H1 (cell line): ENCODE data around the gene CHD3. TPM values are rescaled to one million over a fixed set of nuclear protein-coding genes. Genes with fewer than 3 reads are reported as not detected.

ENCODE experiments used
- CTCF ChIA-PET: fragments of 300-600 bp; sonication (Branson Sonifier 250); formaldehyde crosslinking; loops from one replicate; lab custom pipeline; 2021; ENCODE audit not compliant: partially characterized antibody; lab: Charles Lee
- POLR2A ChIA-PET: fragments of 300-600 bp; sonication (Branson Sonifier 250); formaldehyde crosslinking; loops from one replicate; lab custom pipeline; 2021; ENCODE audit warnings: inconsistent platforms; ENCODE audit not compliant: partially characterized antibody; lab: Charles Lee
- DNase-seq, 2 experiments: peaks; one replicate each; pipeline versions ENCODE4 v3.0.0 to v3.0.0-alpha.2; 2010 to 2022; ENCODE audit warnings: low spot score in 2 of 2, low read depth in 1 of 2, mixed read lengths in 1 of 2
- FAIRE-seq: peaks from 2 replicates; lab custom pipeline; 2011; peaks lifted over from hg19 to GRCh38; lab: Jason Lieb, UNC
- H2AFZ ChIP-seq: 2 replicates; pipeline ENCODE4 v1.8.1; 2012; ENCODE audit warnings: low read length, inconsistent platforms
- H2AK5ac ChIP-seq: 2 replicates; pipeline ENCODE4 v1.6.1; 2013; ENCODE audit warnings: low read depth, low read length
- H2BK120ac ChIP-seq: replicated peaks from 2 replicates; pipeline ENCODE3; 2013; ENCODE audit warnings: low read depth, low read length, inconsistent platforms
- H2BK12ac ChIP-seq: 2 replicates; pipeline ENCODE4 v1.6.1; 2013; ENCODE audit warnings: low read depth, low read length
- H2BK15ac ChIP-seq: 2 replicates; pipeline ENCODE4 v1.6.1; 2013; ENCODE audit warnings: low read length
- H2BK20ac ChIP-seq: 2 replicates; pipeline ENCODE4 v1.6.1; 2013; ENCODE audit warnings: low read length
- H2BK5ac ChIP-seq: 2 replicates; pipeline ENCODE4 v1.6.1; 2013; ENCODE audit warnings: low read depth, low read length
- H3K14ac ChIP-seq: 2 replicates; pipeline ENCODE4 v1.6.1; 2013; ENCODE audit warnings: inconsistent platforms; ENCODE audit not compliant: insufficient read length
- H3K18ac ChIP-seq: 2 replicates; pipeline ENCODE4 v1.6.1; 2013; ENCODE audit warnings: low read length; ENCODE audit errors: extremely low read depth
- H3K23ac ChIP-seq: 2 replicates; pipeline ENCODE4 v1.6.1; 2013; ENCODE audit warnings: inconsistent platforms; ENCODE audit not compliant: insufficient read length
- H3K23me2 ChIP-seq: 2 replicates; pipeline ENCODE4 v1.6.1; 2013; ENCODE audit warnings: low read depth, low read length
- H3K27ac ChIP-seq: 2 replicates; pipeline ENCODE4 v1.6.1; 2011; ENCODE audit warnings: low read depth, low read length, inconsistent platforms
- H3K27me3 ChIP-seq, 4 experiments: replicated peaks in 1 of 4; 1 replicate in 1 of 4; 2 replicates in 3 of 4; pipeline versions ENCODE4 v1.6.1 to v1.8.1; 2011 to 2013; ENCODE audit warnings: low read length in 3 of 4, mild to moderate bottlenecking in 3 of 4, inconsistent platforms in 2 of 4, mixed read lengths in 2 of 4, moderate library complexity in 1 of 4; ENCODE audit not compliant: control insufficient read depth in 3 of 4, insufficient read depth in 3 of 4; ENCODE audit errors: extremely low read depth in 1 of 4
- H3K36me3 ChIP-seq, 4 experiments: 2 replicates each; pipeline versions ENCODE4 v1.6.1 to v1.8.1; 2011 to 2013; ENCODE audit warnings: mild to moderate bottlenecking in 4 of 4, low read length in 3 of 4, moderate library complexity in 2 of 4, control low read depth in 1 of 4, inconsistent platforms in 1 of 4; ENCODE audit not compliant: insufficient read depth in 4 of 4, control insufficient read depth in 2 of 4
- H3K4ac ChIP-seq: replicated peaks from 2 replicates; pipeline ENCODE3; 2013; ENCODE audit warnings: low read length, low read depth, mixed read lengths, inconsistent platforms; ENCODE audit not compliant: insufficient read length
- H3K4me1 ChIP-seq, 4 experiments: replicated peaks in 1 of 4; 1 replicate in 1 of 4; 2 replicates in 3 of 4; pipeline versions ENCODE4 v1.6.1 to v1.8.1; 2011 to 2013; ENCODE audit warnings: low read length in 3 of 4, inconsistent platforms in 2 of 4, mixed read lengths in 1 of 4; ENCODE audit not compliant: insufficient read depth in 4 of 4, control insufficient read depth in 3 of 4
- H3K4me2 ChIP-seq, 2 experiments: 2 replicates each; pipeline versions ENCODE4 v1.6.1 to v1.8.1; 2011 to 2013; ENCODE audit warnings: low read depth in 2 of 2, low read length in 2 of 2, control low read depth in 1 of 2, inconsistent platforms in 1 of 2, mild to moderate bottlenecking in 1 of 2; ENCODE audit not compliant: insufficient read depth in 1 of 2
- H3K4me3 ChIP-seq, 4 experiments: fragments of 200-600, 300-600 bp in 1 of 4; sonication (generic), shearing (Covaris generic), sonication (Bioruptor Twin) in 1 of 4; 2 replicates each; pipeline versions ENCODE4 v1.5.1 to v1.8.1; 2011 to 2016; ENCODE audit warnings: low read length in 4 of 4, low read depth in 3 of 4, control low read depth in 2 of 4, inconsistent platforms in 2 of 4, mild to moderate bottlenecking in 2 of 4, mixed read lengths in 1 of 4, moderate library complexity in 1 of 4; ENCODE audit not compliant: insufficient read depth in 2 of 4; ENCODE audit errors: extremely low read depth in 1 of 4
- H3K56ac ChIP-seq: replicated peaks from 2 replicates; pipeline ENCODE3; 2013; ENCODE audit warnings: low read depth, mild to moderate bottlenecking, mixed read lengths, low read length, inconsistent platforms; ENCODE audit not compliant: insufficient read length
- H3K79me1 ChIP-seq: 2 replicates; pipeline ENCODE4 v1.6.1; 2013; ENCODE audit warnings: low read depth, low read length, control low read depth
- H3K79me2 ChIP-seq, 2 experiments: 2 replicates each; pipeline versions ENCODE4 v1.6.1 to v1.8.1; 2012 to 2013; ENCODE audit warnings: low read length in 2 of 2, mild to moderate bottlenecking in 2 of 2, inconsistent platforms in 1 of 2; ENCODE audit not compliant: insufficient read depth in 2 of 2, control insufficient read depth in 1 of 2
- H3K9ac ChIP-seq, 4 experiments: replicated peaks in 1 of 4; 1 replicate in 1 of 4; 2 replicates in 3 of 4; pipeline versions ENCODE4 v1.6.1 to v1.8.1; 2011 to 2013; ENCODE audit warnings: low read depth in 3 of 4, low read length in 3 of 4, control low read depth in 2 of 4, mild to moderate bottlenecking in 2 of 4, moderate library complexity in 2 of 4, inconsistent platforms in 1 of 4; ENCODE audit errors: extremely low read depth in 1 of 4
- H3K9me3 ChIP-seq, 2 experiments: 2 replicates each; pipeline versions ENCODE4 v1.6.1 to v1.8.1; 2012 to 2013; ENCODE audit warnings: mild to moderate bottlenecking in 2 of 2, moderate library complexity in 2 of 2, control low read depth in 1 of 2, inconsistent platforms in 1 of 2, low read depth in 1 of 2, low read length in 1 of 2, mixed read lengths in 1 of 2; ENCODE audit not compliant: insufficient read depth in 2 of 2
- H4K20me1 ChIP-seq, 2 experiments: replicated peaks in 1 of 2; 2 replicates each; pipeline versions ENCODE3 to v1.8.1; 2011 to 2013; ENCODE audit warnings: inconsistent platforms in 2 of 2, low read length in 2 of 2, mild to moderate bottlenecking in 1 of 2; ENCODE audit not compliant: insufficient read depth in 2 of 2, control insufficient read depth in 1 of 2
- H4K5ac ChIP-seq: 2 replicates; pipeline ENCODE4 v1.6.1; 2013; ENCODE audit warnings: low read length, low read depth, mixed read lengths, inconsistent platforms; ENCODE audit not compliant: insufficient read length
- H4K8ac ChIP-seq: 2 replicates; pipeline ENCODE4 v1.8.0; 2013; ENCODE audit warnings: mild to moderate bottlenecking, moderate library complexity, low read length, inconsistent platforms; ENCODE audit not compliant: insufficient read depth; ENCODE audit errors: extremely low read depth
- H4K91ac ChIP-seq: replicated peaks from 2 replicates; pipeline ENCODE3; 2013; ENCODE audit warnings: low read length, mixed read lengths, inconsistent platforms; ENCODE audit not compliant: insufficient read length
- SAP30 ChIP-seq: fragments of 300-600 bp; sonication (generic); IDR thresholded peaks from 2 replicates; pipeline ENCODE4 v1.7.1; 2012; ENCODE audit warnings: low read length, moderate library complexity, mild to moderate bottlenecking, inconsistent platforms; ENCODE audit not compliant: insufficient read depth, insufficient replicate concordance
- SP2 ChIP-seq: IDR thresholded peaks from 2 replicates; pipeline ENCODE4 v1.6.1; 2012; ENCODE audit warnings: mild to moderate bottlenecking, low read length, inconsistent platforms
- WGBS, 2 experiments: shearing (Covaris generic) in 1 of 2; methylation state at CpG; one replicate each; pipeline versions ENCODE4 v1.1.6 to v1.1.7; 2013 to 2015; ENCODE audit warnings: low lambda C conversion rate in 2 of 2, mixed read lengths in 2 of 2, inconsistent platforms in 1 of 2, low coverage in 1 of 2, missing lambda C conversion rate in 1 of 2; ENCODE audit not compliant: insufficient replicate concordance in 2 of 2, insufficient coverage in 1 of 2, insufficient read length in 1 of 2; ENCODE audit errors: extremely low coverage in 1 of 2, missing lambda C conversion rate in 1 of 2; 5-methylcytosine and 5-hydroxymethylcytosine counted together
- polyA plus RNA-seq, 7 experiments: library from polyadenylated mRNA; depleted of rRNA in 3 of 7; stranded (reverse) in 5 of 7; unstranded in 2 of 7; fragments of >200 nt in 5 of 7; fragments of 200-250 nt in 2 of 7; gene quantifications; 1 replicate in 5 of 7; 2 replicates in 1 of 7; 4 replicates in 1 of 7; pipeline versions ENCODE4 v1.2.1 to v1.2.3, GENCODE V29; 2011 to 2013; ENCODE audit warnings: missing spikeins in 2 of 7, mixed read lengths in 2 of 7
- total RNA-seq: library from RNA; stranded (reverse); fragmentation: NEBNext Ultra II Directional; extraction: Animal tissue kit (Norgen Biotek cat#: 25700); gene quantifications from 2 replicates; pipeline ENCODE4 v1.2.1, GENCODE V29; 2021
- TF ChIP-seq, protein P1 (sequence below): IDR thresholded peaks from 2 replicates; pipeline ENCODE4 v1.6.1; 2011; ENCODE audit warnings: low read length, improper control_type of control experiment
- TF ChIP-seq, protein P2 (sequence below): IDR thresholded peaks from 2 replicates; pipeline ENCODE4 v1.6.1; 2012; ENCODE audit warnings: inconsistent platforms

CHD3 gene
- total and polyA plus RNA-seq, 2 of the 8 experiments (the other 6 are each of a cell fraction or from before 2014, with no cell fraction given): 12.3 to 12.9 TPM

DNA sequence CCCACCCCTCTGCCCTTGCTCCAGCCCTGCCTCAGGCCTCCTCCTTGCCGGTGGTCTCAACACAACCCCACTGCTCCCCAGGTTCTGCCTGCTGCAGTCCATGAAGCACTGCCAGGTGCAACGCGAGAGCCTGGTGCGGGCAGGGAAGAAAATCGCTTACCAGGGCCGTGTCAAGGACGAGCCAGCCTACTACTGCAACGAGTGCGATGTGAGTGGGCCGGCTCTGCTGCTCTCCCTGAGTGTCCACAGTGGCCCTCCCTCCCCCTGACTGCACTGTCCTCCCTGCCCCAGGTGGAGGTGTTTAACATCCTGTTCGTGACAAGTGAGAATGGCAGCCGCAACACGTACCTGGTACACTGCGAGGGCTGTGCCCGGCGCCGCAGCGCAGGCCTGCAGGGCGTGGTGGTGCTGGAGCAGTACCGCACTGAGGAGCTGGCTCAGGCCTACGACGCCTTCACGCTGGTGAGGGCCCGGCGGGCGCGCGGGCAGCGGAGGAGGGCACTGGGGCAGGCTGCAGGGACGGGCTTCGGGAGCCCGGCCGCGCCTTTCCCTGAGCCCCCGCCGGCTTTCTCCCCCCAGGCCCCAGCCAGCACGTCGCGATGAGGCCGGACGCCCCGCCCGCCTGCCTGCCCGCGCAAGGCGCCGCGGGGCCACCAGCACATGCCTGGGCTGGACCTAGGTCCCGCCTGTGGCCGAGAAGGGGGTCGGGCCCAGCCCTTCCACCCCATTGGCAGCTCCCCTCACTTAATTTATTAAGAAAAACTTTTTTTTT is 35.5 kb upstream of the CHD3 start:
- POLR2A ChIA-PET: interaction anchor here (0.6 to 4.0 kb wide), 5 partner anchors 8 to 228 kb away, joined by 3 to 24 read pairs (median 5); no protein-coding TSS in a partner anchor
- no peak overlapping the region for H3K23ac ChIP-seq
- H3K9me3 ChIP-seq: no peaks in the 10 kb centered on the region
- no peak overlapping the region for H3K56ac ChIP-seq
- no peak overlapping the region for H3K9ac ChIP-seq
- no peak overlapping the region for H4K5ac ChIP-seq
- H3K4me1 ChIP-seq: peaks cover 0 to 40% (median 32%) of the 10 kb centered on the region in 4 experiments; a peak in 6 of 7 replicates
- H4K8ac ChIP-seq: no peak overlapping the region
- H3K4ac ChIP-seq: no peak overlapping the region
- H2BK5ac ChIP-seq: no peak overlapping the region
- peaks cover 20% of the 10 kb centered on the region for H3K23me2 ChIP-seq
- 9% methylated on average over 49 of the region's 51 CpGs; no CpG with 5 or more reads in 1 of the 2 experiments for WGBS, 2 experiments
- CTCF ChIA-PET: interaction anchor here (0.7 to 4.9 kb wide), 3 partner anchors 18 to 110 kb away, joined by 3 to 44 read pairs (median 3); partner anchors contain the start of gene KDM6B
- H3K18ac ChIP-seq: peak overlapping the region; percentile 25
- no peak overlapping the region for H2BK120ac ChIP-seq
- H3K79me2 ChIP-seq: no peaks in the 10 kb centered on the region
- H3K14ac ChIP-seq: no peak overlapping the region
- peaks cover 32 to 53% (median 49%) of the 10 kb centered on the region in 4 experiments for H3K27me3 ChIP-seq
- DNase-seq: peak in 1 of 2 experiments; percentile 78
- H2AK5ac ChIP-seq: 0 out of 2 replicates have a peak overlapping the region, but pooled peaks have one; percentile 70
- H4K91ac ChIP-seq: no peak overlapping the region
- no peak overlapping the region for H2BK20ac ChIP-seq
- H3K36me3 ChIP-seq: peaks cover 0 to 4% (median 0%) of the 10 kb centered on the region in 4 experiments; a peak in 3 of 8 replicates
- H2AFZ ChIP-seq: no peak overlapping the region
- H3K4me3 ChIP-seq: peak overlapping the region; percentile 3 to 84 (median 26); a peak in 6 of 8 replicates
- H2BK15ac ChIP-seq: peak overlapping the region; percentile 75; the same call in 1 of the 2 replicates
- peak overlapping the region; percentile 75; the same call in 1 of the 2 replicates for H2BK12ac ChIP-seq
- FAIRE-seq: no peak
- H3K79me1 ChIP-seq: no peaks in the 10 kb centered on the region
- H3K27ac ChIP-seq: no peak overlapping the region
- peak overlapping the region; percentile 74 to 97 for H3K4me2 ChIP-seq
- H4K20me1 ChIP-seq: peaks cover 0 to 23% of the 10 kb centered on the region in 2 experiments
- TF ChIP-seq, protein P1, sequence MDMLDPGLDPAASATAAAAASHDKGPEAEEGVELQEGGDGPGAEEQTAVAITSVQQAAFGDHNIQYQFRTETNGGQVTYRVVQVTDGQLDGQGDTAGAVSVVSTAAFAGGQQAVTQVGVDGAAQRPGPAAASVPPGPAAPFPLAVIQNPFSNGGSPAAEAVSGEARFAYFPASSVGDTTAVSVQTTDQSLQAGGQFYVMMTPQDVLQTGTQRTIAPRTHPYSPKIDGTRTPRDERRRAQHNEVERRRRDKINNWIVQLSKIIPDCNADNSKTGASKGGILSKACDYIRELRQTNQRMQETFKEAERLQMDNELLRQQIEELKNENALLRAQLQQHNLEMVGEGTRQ: no peak
- TF ChIP-seq SAP30 (no peak), SP2 (no peak)
- TF ChIP-seq, protein P2, sequence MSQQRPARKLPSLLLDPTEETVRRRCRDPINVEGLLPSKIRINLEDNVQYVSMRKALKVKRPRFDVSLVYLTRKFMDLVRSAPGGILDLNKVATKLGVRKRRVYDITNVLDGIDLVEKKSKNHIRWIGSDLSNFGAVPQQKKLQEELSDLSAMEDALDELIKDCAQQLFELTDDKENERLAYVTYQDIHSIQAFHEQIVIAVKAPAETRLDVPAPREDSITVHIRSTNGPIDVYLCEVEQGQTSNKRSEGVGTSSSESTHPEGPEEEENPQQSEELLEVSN: peak; percentile 68; the same call in 1 of the 2 replicates
